ENCODE measurements around the gene CD40. TPM values are rescaled to one million over a fixed set of nuclear protein-coding genes. Genes with fewer than 3 reads are reported as not detected.

Gene CD40
- total and polyA plus RNA-seq, 2 of the 8 experiments (the other 6 are each of a cell fraction or from before 2014, with no cell fraction given): 14.5 to 18.8 TPM

GRCh38 chr20:46132705-46133120, 14.6 kb downstream of the CD40 start:
- Histone ChIP-seq H3K4ac (replicated peaks; ENCODE audit: insufficient read length, low read depth, low read length) (no peak overlapping the region), H3K9me3 (ENCODE audit: insufficient read depth in 2 of 2, low read depth in 1 of 2, low read length in 1 of 2) (no peaks in the 10 kb centered on the region), H3K23me2 (ENCODE audit: low read depth, low read length) (no peaks in the 10 kb centered on the region), H2BK120ac (replicated peaks; ENCODE audit: low read depth, low read length) (no peak overlapping the region), H3K56ac (replicated peaks; ENCODE audit: insufficient read length, low read depth, low read length) (no peak overlapping the region), H3K79me1 (ENCODE audit: low read depth, low read length) (no peaks in the 10 kb centered on the region), H3K23ac (ENCODE audit: insufficient read length) (no peak overlapping the region), H2BK15ac (ENCODE audit: low read length) (no peak overlapping the region; the same call in 1 of the 2 replicates), H3K4me2 (ENCODE audit: insufficient read depth in 1 of 2, low read depth in 2 of 2, low read length in 2 of 2) (no peak overlapping the region), H3K27ac (ENCODE audit: low read depth, low read length) (no peak overlapping the region), H4K8ac (ENCODE audit: extremely low read depth, insufficient read depth, low read length) (no peak overlapping the region), H3K36me3 (ENCODE audit: control insufficient read depth in 2 of 4, insufficient read depth in 4 of 4, low read length in 3 of 4) (no peaks in the 10 kb centered on the region; a peak in 1 of 8 replicates), H2BK5ac (ENCODE audit: low read depth, low read length) (no peak overlapping the region), H2AK5ac (ENCODE audit: low read depth, low read length) (no peak overlapping the region), H2AFZ (ENCODE audit: low read length) (no peak overlapping the region), H3K4me1 (replicated peaks in 1 of 4; ENCODE audit: control insufficient read depth in 3 of 4, insufficient read depth in 4 of 4, low read length in 3 of 4) (peaks cover 0 to 4% (median 4%) of the 10 kb centered on the region in 4 experiments; a peak in 6 of 7 replicates), H3K14ac (ENCODE audit: insufficient read length) (no peak overlapping the region), H2BK12ac (ENCODE audit: low read depth, low read length) (no peak overlapping the region), H2BK20ac (ENCODE audit: low read length) (no peak overlapping the region), H3K4me3 (ENCODE audit: extremely low read depth in 1 of 4, insufficient read depth in 2 of 4, low read depth in 3 of 4, low read length in 4 of 4) (no peak overlapping the region), H4K20me1 (replicated peaks in 1 of 2; ENCODE audit: control insufficient read depth in 1 of 2, insufficient read depth in 2 of 2, low read length in 2 of 2) (peaks cover 2 to 3% of the 10 kb centered on the region in 2 experiments), H3K79me2 (ENCODE audit: control insufficient read depth in 1 of 2, insufficient read depth in 2 of 2, low read length in 2 of 2) (no peaks in the 10 kb centered on the region), H3K9ac (replicated peaks in 1 of 4; ENCODE audit: extremely low read depth in 1 of 4, low read depth in 3 of 4, low read length in 3 of 4) (no peak overlapping the region), H3K18ac (ENCODE audit: extremely low read depth, low read length) (no peak overlapping the region), H4K91ac (replicated peaks; ENCODE audit: insufficient read length, low read length) (no peak overlapping the region), H4K5ac (ENCODE audit: insufficient read length, low read depth, low read length) (peak overlapping the region; percentile 25), H3K27me3 (replicated peaks in 1 of 4; ENCODE audit: control insufficient read depth in 3 of 4, extremely low read depth in 1 of 4, insufficient read depth in 3 of 4, low read length in 3 of 4) (peaks cover 0 to 4% (median 2%) of the 10 kb centered on the region in 4 experiments; a peak in 4 of 7 replicates)
- 41% methylated on average over 7 of the region's 17 CpGs; no CpG with 5 or more reads in 1 of the 2 experiments for WGBS, 2 experiments (ENCODE audit: extremely low coverage in 1 of 2, insufficient coverage in 1 of 2, insufficient read length in 1 of 2, insufficient replicate concordance in 2 of 2, low coverage in 1 of 2, low lambda C conversion rate in 2 of 2, missing lambda C conversion rate in 1 of 2)
- TF ChIP-seq SIN3A (conservative IDR thresholded peaks at IDR 0.05 in 1 of 2, IDR thresholded peaks at IDR 0.05 in 1 of 2; ENCODE audit: low read depth in 1 of 2, low read length in 2 of 2) (0 out of 4 replicates have a peak, but pooled peaks of 1 of the 2 experiments have one; percentile 28), BACH1 (IDR thresholded peaks at IDR 0.05; ENCODE audit: low read length) (0 out of 2 replicates have a peak, but pooled peaks have one; percentile 37), EGR1 (IDR thresholded peaks at IDR 0.05; ENCODE audit: borderline replicate concordance, low read depth, low read length) (peak; percentile 33; the same call in 1 of the 2 replicates), E2F6 (IDR thresholded peaks at IDR 0.05) (no peak), CTCF (IDR thresholded peaks at IDR 0.05; ENCODE audit: control extremely low read depth in 1 of 3, insufficient read depth in 1 of 3, low read depth in 1 of 3, low read length in 3 of 3) (peak; percentile 91 to 96 (median 96)), JUN (IDR thresholded peaks at IDR 0.05; ENCODE audit: low read depth, low read length) (no peak), RAD21 (IDR thresholded peaks at IDR 0.05 in 1 of 2, conservative IDR thresholded peaks at IDR 0.05 in 1 of 2; ENCODE audit: low read depth in 2 of 2, low read length in 2 of 2) (peak; percentile 97)
- ChIA-PET POLR2A (ENCODE audit: partially characterized antibody) (interaction anchor here (0.8 to 1.5 kb wide), 3 partner anchors 10 to 216 kb away, joined by 4 to 5 read pairs (median 5); no protein-coding TSS in a partner anchor), CTCF (ENCODE audit: partially characterized antibody) (interaction anchor here (0.6 to 8.1 kb wide), 54 partner anchors 9 to 312 kb away, joined by 3 to 171 read pairs (median 5); partner anchors contain the start of genes CD40 and CDH22)
- FAIRE-seq: peak; percentile 55
- peak in 1 of 2 experiments; percentile 93 for DNase-seq (ENCODE audit: low read depth in 1 of 2, low spot score in 2 of 2)

Measured in H1 (cell line).